ENCODE measurements around the gene UGP2. TPM values are rescaled to one million over a fixed set of nuclear protein-coding genes. Genes with fewer than 3 reads are reported as not detected.

The UGP2 gene
- total and polyA plus RNA-seq, 2 donors from 2014 or later, result 118 to 140 TPM

DNA sequence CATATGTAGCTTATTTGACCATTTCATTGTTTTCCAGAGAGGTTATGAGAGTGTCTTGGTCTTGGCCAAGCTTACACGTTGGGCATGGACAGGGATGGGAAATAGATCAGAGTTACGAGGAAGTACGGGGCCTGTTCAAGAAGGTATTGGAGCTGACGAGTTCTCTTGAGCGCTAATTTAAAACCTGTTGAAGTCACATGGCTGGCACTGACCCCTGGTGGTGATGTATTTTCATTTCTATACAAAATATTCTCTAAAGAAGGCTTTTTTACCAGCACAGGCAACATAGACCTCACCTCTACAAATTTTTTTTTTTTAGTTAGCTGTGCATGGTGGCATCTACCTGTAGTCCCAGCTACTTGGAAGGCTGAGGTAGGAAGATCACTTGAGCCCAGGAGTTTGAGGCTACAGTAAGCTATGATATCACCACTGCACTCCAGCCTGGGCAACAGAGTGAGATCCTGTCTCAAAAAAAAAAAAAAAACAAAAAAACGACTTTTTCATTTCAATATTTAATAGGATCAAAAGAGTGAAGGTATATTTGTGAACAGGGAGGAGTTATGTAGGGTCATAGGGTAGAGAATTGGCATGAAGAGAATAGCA is 19.6 kb downstream of the UGP2 start:
- Histone ChIP-seq H3K27me3 (ENCODE audit: control insufficient read depth, insufficient read depth, low read length) (no peaks in the 10 kb centered on the region), H3K36me3 (ENCODE audit: control insufficient read depth in 2 of 3, insufficient read depth in 3 of 3, low read length in 3 of 3) (peaks cover 6 to 17% (median 7%) of the 10 kb centered on the region in 3 donors), H3K4me3 (ENCODE audit: low read length in 3 of 3) (no peak overlapping the region), H3K9ac (ENCODE audit: low read length in 3 of 3) (no peak overlapping the region), H3K27ac (ENCODE audit: low read depth in 2 of 2, low read length in 2 of 2) (no peak overlapping the region), H3K9me3 (ENCODE audit: control insufficient read depth in 2 of 3, insufficient read depth in 1 of 3, low read length in 3 of 3) (no peaks in the 10 kb centered on the region), H3K4me1 (ENCODE audit: control insufficient read depth in 2 of 3, insufficient read depth in 2 of 3, low read depth in 1 of 3, low read length in 3 of 3) (peaks cover 0 to 7% (median 0%) of the 10 kb centered on the region in 3 donors)
- DNase-seq, result peak in 3 of 5 donors; percentile 32 to 73 (median 59)
- FAIRE-seq, result peak; percentile 8
- TF ChIP-seq, protein P1, sequence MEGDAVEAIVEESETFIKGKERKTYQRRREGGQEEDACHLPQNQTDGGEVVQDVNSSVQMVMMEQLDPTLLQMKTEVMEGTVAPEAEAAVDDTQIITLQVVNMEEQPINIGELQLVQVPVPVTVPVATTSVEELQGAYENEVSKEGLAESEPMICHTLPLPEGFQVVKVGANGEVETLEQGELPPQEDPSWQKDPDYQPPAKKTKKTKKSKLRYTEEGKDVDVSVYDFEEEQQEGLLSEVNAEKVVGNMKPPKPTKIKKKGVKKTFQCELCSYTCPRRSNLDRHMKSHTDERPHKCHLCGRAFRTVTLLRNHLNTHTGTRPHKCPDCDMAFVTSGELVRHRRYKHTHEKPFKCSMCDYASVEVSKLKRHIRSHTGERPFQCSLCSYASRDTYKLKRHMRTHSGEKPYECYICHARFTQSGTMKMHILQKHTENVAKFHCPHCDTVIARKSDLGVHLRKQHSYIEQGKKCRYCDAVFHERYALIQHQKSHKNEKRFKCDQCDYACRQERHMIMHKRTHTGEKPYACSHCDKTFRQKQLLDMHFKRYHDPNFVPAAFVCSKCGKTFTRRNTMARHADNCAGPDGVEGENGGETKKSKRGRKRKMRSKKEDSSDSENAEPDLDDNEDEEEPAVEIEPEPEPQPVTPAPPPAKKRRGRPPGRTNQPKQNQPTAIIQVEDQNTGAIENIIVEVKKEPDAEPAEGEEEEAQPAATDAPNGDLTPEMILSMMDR (IDR thresholded peaks at IDR 0.05; ENCODE audit: borderline replicate concordance, extremely low read depth, insufficient read depth), result peak; percentile 41
- intact Hi-C loops (cut with DNase I), result no loop called here

DNA sequence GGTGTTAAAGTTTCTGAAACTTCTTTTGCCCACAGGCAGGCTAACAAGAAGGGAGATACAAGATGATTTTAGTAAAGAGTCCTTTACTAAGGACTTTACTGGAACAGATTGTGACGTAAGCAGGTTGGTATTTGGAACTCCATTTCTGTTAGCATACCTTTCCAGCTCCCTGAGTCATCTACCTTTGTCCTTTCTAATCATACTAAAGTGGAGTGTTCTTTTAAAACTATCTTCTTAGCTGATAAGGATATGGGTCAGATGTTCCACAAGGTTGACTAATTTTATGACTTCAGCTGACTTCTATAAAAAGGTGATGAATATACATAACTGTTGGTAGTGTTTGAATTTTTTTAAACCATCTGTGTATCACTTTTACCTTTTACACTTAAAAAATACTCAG is 21.1 kb downstream of the UGP2 start:
- no peak overlapping the region for H3K4me3 ChIP-seq (ENCODE audit: low read length in 3 of 3)
- peak overlapping the region; percentile 9 to 11 for H3K27ac ChIP-seq (ENCODE audit: low read depth in 2 of 2, low read length in 2 of 2)
- no peak overlapping the region for H3K9ac ChIP-seq (ENCODE audit: low read length in 3 of 3)
- TF ChIP-seq, protein P1 (IDR thresholded peaks at IDR 0.05; ENCODE audit: borderline replicate concordance, extremely low read depth, insufficient read depth), result no peak
- intact Hi-C loops (cut with DNase I), result no loop called here
- no peaks in the 10 kb centered on the region for H3K27me3 ChIP-seq (ENCODE audit: control insufficient read depth, insufficient read depth, low read length)
- no peaks in the 10 kb centered on the region for H3K9me3 ChIP-seq (ENCODE audit: control insufficient read depth in 2 of 3, insufficient read depth in 1 of 3, low read length in 3 of 3)
- no peak for DNase-seq
- peaks cover 0 to 7% (median 0%) of the 10 kb centered on the region in 3 donors for H3K4me1 ChIP-seq (ENCODE audit: control insufficient read depth in 2 of 3, insufficient read depth in 2 of 3, low read depth in 1 of 3, low read length in 3 of 3)
- FAIRE-seq, result peak; percentile 13
- H3K36me3 ChIP-seq (ENCODE audit: control insufficient read depth in 2 of 3, insufficient read depth in 3 of 3, low read length in 3 of 3), result peaks cover 4 to 9% (median 4%) of the 10 kb centered on the region in 3 donors

DNA sequence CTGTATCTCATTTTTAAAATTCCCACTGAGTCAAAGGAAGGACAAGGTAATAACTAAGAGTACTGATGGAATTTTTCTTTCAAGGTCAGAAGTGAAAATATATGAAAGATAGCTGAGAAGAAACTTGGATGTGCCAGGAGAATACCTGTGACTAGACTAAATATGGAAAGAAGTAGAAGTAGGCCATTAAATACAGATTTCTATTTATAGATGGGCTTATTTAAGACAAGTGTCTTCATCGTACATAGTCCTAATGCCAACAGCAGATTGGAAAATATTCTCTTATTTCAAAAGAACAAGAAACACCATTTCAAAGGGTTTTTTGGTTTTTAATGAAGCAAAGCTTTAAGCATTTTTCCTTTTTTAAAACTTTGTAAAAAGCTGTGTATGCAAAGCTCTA is 22.0 kb downstream of the UGP2 start:
- DNase-seq (no peak), FAIRE-seq (no peak)
- TF ChIP-seq, protein P1 (IDR thresholded peaks at IDR 0.05; ENCODE audit: borderline replicate concordance, extremely low read depth, insufficient read depth), result no peak
- peaks cover 0 to 6% (median 0%) of the 10 kb centered on the region in 3 donors for H3K36me3 ChIP-seq (ENCODE audit: control insufficient read depth in 2 of 3, insufficient read depth in 3 of 3, low read length in 3 of 3)
- H3K4me1 ChIP-seq (ENCODE audit: control insufficient read depth in 2 of 3, insufficient read depth in 2 of 3, low read depth in 1 of 3, low read length in 3 of 3), result peaks cover 0 to 7% (median 0%) of the 10 kb centered on the region in 3 donors
- no peaks in the 10 kb centered on the region for H3K9me3 ChIP-seq (ENCODE audit: control insufficient read depth in 2 of 3, insufficient read depth in 1 of 3, low read length in 3 of 3)
- no peaks in the 10 kb centered on the region for H3K27me3 ChIP-seq (ENCODE audit: control insufficient read depth, insufficient read depth, low read length)
- H3K27ac ChIP-seq (ENCODE audit: low read depth in 2 of 2, low read length in 2 of 2), result no peak overlapping the region
- H3K4me3 ChIP-seq (ENCODE audit: low read length in 3 of 3), result no peak overlapping the region
- H3K9ac ChIP-seq (ENCODE audit: low read length in 3 of 3), result no peak overlapping the region
- intact Hi-C loops (cut with DNase I), result no loop called here
